ENCODE measurements around the gene LENEP.

- no peak for TF ChIP-seq CTCF (IDR thresholded peaks at IDR 0.05)
- TF ChIP-seq POLR2A (IDR thresholded peaks at IDR 0.05) = no peak
Measured at GRCh38 chr1:155015527-155016230, 22.3 kb downstream of the LENEP start.

All from heart left ventricle (tissue), 13 donors.